ENCODE results near the gene CACNG4.

Gene CACNG4

GRCh38 chr17:67041941-67042899 lies 77.7 kb downstream of the CACNG4 start:
- no peak for DNase-seq (ENCODE audit: low read depth, low spot score)

GRCh38 chr17:67043283-67043682 lies 78.8 kb downstream of the CACNG4 start:
- DNase-seq (ENCODE audit: low read depth, low spot score): no peak

- no peak for DNase-seq (ENCODE audit: low read depth, low spot score)
Observed at GRCh38 chr17:67044016-67044772, 79.7 kb downstream of the CACNG4 start, which contains the start of gene CACNG1. Gene CACNG1 (plus strand): TSS chr17:67044554. CDS start chr17:67044661, 107 bp downstream.

- DNase-seq (ENCODE audit: low read depth, low spot score): no peak
Observed at GRCh38 chr17:67044940-67045339, 80.4 kb downstream of the CACNG4 start.

- DNase-seq (ENCODE audit: low read depth, low spot score): no peak
Observed at GRCh38 chr17:67046398-67046797, 81.9 kb downstream of the CACNG4 start.

GRCh38 chr17:67047382-67047781 lies 82.9 kb downstream of the CACNG4 start:
- DNase-seq (ENCODE audit: low read depth, low spot score): no peak

- no peak for DNase-seq (ENCODE audit: low read depth, low spot score)
Observed at GRCh38 chr17:67049025-67049739, 84.7 kb downstream of the CACNG4 start.

GRCh38 chr17:67050066-67050465 lies 85.6 kb downstream of the CACNG4 start:
- DNase-seq (ENCODE audit: low read depth, low spot score): no peak

- no peak for DNase-seq (ENCODE audit: low read depth, low spot score)
Observed at GRCh38 chr17:67050471-67051154, 86.1 kb downstream of the CACNG4 start.

GRCh38 chr17:67051155-67051538 lies 86.6 kb downstream of the CACNG4 start:
- no peak for DNase-seq (ENCODE audit: low read depth, low spot score)

- DNase-seq (ENCODE audit: low read depth, low spot score): no peak
Observed at GRCh38 chr17:67051837-67052236, 87.3 kb downstream of the CACNG4 start.

GRCh38 chr17:67052720-67053437 lies 88.4 kb downstream of the CACNG4 start:
- DNase-seq (ENCODE audit: low read depth, low spot score): no peak

- DNase-seq (ENCODE audit: low read depth, low spot score): no peak
Observed at GRCh38 chr17:67053438-67054000, 89.0 kb downstream of the CACNG4 start.

GRCh38 chr17:67054011-67054591 lies 89.6 kb downstream of the CACNG4 start:
- no peak for DNase-seq (ENCODE audit: low read depth, low spot score)

- no peak for DNase-seq (ENCODE audit: low read depth, low spot score)
Observed at GRCh38 chr17:67054608-67055007, 90.1 kb downstream of the CACNG4 start.

GRCh38 chr17:67055041-67055443 lies 90.5 kb downstream of the CACNG4 start:
- no peak for DNase-seq (ENCODE audit: low read depth, low spot score)

- no peak for DNase-seq (ENCODE audit: low read depth, low spot score)
Observed at GRCh38 chr17:67055811-67056745, 91.6 kb downstream of the CACNG4 start.

- no peak for DNase-seq (ENCODE audit: low read depth, low spot score)
Observed at GRCh38 chr17:67056746-67057490, 92.4 kb downstream of the CACNG4 start.
